Epithelial cell of proximal tubule (primary cell): ENCODE measurements around the gene COL5A1. TPM values are rescaled to one million over a fixed set of nuclear protein-coding genes. Genes with fewer than 3 reads are reported as not detected.

Experiments
- DNase-seq: peaks from one replicate; pipeline ENCODE4 v3.0.0-alpha.2; 2011; ENCODE audit warnings: low read depth
- H3K4me3 ChIP-seq: 2 replicates; pipeline ENCODE4 v1.5.1; 2011; ENCODE audit warnings: low read depth, mild to moderate bottlenecking, low read length
- CTCF ChIP-seq: conservative IDR thresholded peaks from 2 replicates; pipeline ENCODE4 v1.5.1; 2012; ENCODE audit warnings: low read depth, mild to moderate bottlenecking, low read length
- total RNA-seq: library from RNA; depleted of rRNA; stranded (reverse); fragments of >200 nt; gene quantifications from 2 replicates; pipeline ENCODE4 v1.2.3, GENCODE V29; 2015

Gene COL5A1
- total RNA-seq, 1 donor from 2014 or later = 16.0 TPM

GRCh38 chr9:134622896-134623257, 18.7 kb upstream of the COL5A1 start:
- H3K4me3 ChIP-seq = no peak overlapping the region
- DNase-seq = no peak
- no peak for TF ChIP-seq CTCF

- no peak for DNase-seq
- no peak overlapping the region for H3K4me3 ChIP-seq
- no peak for TF ChIP-seq CTCF
Measured at GRCh38 chr9:134623258-134624066, 18.1 kb upstream of the COL5A1 start.

GRCh38 chr9:134624137-134624591, 17.4 kb upstream of the COL5A1 start:
- DNase-seq = no peak
- H3K4me3 ChIP-seq = no peak overlapping the region
- no peak for TF ChIP-seq CTCF

GRCh38 chr9:134624621-134625181, 16.9 kb upstream of the COL5A1 start:
- TF ChIP-seq CTCF = no peak
- H3K4me3 ChIP-seq = no peak overlapping the region
- DNase-seq = no peak

- DNase-seq = no peak
- TF ChIP-seq CTCF = no peak
- no peak overlapping the region for H3K4me3 ChIP-seq
Measured at GRCh38 chr9:134625361-134626068, 16.1 kb upstream of the COL5A1 start.

- TF ChIP-seq CTCF = no peak
Measured at GRCh38 chr9:134626069-134626423, 15.6 kb upstream of the COL5A1 start.

More at GRCh38 chr9:134626069-134626423, 15.6 kb upstream of the COL5A1 start:
- no peak for DNase-seq
- H3K4me3 ChIP-seq = no peak overlapping the region
